ENCODE data around the gene COQ9.

GRCh38 chr16:57445510-57445909, 1.8 kb upstream of the COQ9 start:
- TF ChIP-seq, protein P1, sequence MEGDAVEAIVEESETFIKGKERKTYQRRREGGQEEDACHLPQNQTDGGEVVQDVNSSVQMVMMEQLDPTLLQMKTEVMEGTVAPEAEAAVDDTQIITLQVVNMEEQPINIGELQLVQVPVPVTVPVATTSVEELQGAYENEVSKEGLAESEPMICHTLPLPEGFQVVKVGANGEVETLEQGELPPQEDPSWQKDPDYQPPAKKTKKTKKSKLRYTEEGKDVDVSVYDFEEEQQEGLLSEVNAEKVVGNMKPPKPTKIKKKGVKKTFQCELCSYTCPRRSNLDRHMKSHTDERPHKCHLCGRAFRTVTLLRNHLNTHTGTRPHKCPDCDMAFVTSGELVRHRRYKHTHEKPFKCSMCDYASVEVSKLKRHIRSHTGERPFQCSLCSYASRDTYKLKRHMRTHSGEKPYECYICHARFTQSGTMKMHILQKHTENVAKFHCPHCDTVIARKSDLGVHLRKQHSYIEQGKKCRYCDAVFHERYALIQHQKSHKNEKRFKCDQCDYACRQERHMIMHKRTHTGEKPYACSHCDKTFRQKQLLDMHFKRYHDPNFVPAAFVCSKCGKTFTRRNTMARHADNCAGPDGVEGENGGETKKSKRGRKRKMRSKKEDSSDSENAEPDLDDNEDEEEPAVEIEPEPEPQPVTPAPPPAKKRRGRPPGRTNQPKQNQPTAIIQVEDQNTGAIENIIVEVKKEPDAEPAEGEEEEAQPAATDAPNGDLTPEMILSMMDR (IDR thresholded peaks at IDR 0.05) = no peak
- TF ChIP-seq POLR2AphosphoS5 (IDR thresholded peaks at IDR 0.05) = no peak
- TF ChIP-seq POLR2A (IDR thresholded peaks at IDR 0.05) = no peak
- no peak for TF ChIP-seq EP300 (IDR thresholded peaks at IDR 0.05; ENCODE audit: low read depth)

Measured in transverse colon (tissue), 4 donors.